HCT116 (cell line): ENCODE data around the gene GMCL1.

Experiments
- CBX3 ChIP-seq: IDR thresholded peaks from 2 replicates; pipeline ENCODE4 v1.6.1; 2012; ENCODE audit warnings: low read depth
- EZH2 ChIP-seq: fragments of 200-600 bp; sonication (generic); IDR thresholded peaks from 2 replicates; pipeline ENCODE4 v1.6.1; 2017; ENCODE audit warnings: antibody characterized with exemption, mixed run types
- EZH2phosphoT487 ChIP-seq: fragments of 200-600 bp; IDR thresholded peaks from 2 replicates; pipeline ENCODE4 v1.6.1; 2018; ENCODE audit warnings: antibody characterized with exemption, borderline replicate concordance
- JUND ChIP-seq: IDR thresholded peaks from 2 replicates; pipeline ENCODE4 v1.6.1; 2012
- POLR2A ChIP-seq: IDR thresholded peaks from 2 replicates; pipeline ENCODE4 v1.7.0; 2011; ENCODE audit warnings: borderline replicate concordance; ENCODE audit not compliant: insufficient read depth, insufficient read length; ENCODE audit errors: extremely low read depth
- RAD21 ChIP-seq: IDR thresholded peaks from 2 replicates; pipeline ENCODE4 v1.6.1; 2012; ENCODE audit warnings: low read depth, mild to moderate bottlenecking
- SIN3A ChIP-seq: IDR thresholded peaks from 2 replicates; pipeline ENCODE4 v1.6.1; 2012; ENCODE audit warnings: low read depth
- SRF ChIP-seq: IDR thresholded peaks from 2 replicates; pipeline ENCODE4 v1.6.1; 2012; ENCODE audit warnings: low read depth
- TF ChIP-seq, protein P1 (sequence below), 3 experiments: fragments of 200-600 bp in 1 of 3; sonication (generic) in 1 of 3; IDR thresholded peaks in 2 of 3; conservative IDR thresholded peaks in 1 of 3; 2 replicates each; pipeline ENCODE4 v1.5.1; 2012 to 2017; ENCODE audit warnings: low read depth in 2 of 3, low read length in 2 of 3, antibody characterized with exemption in 1 of 3, borderline replicate concordance in 1 of 3, control low read depth in 1 of 3, mild to moderate bottlenecking in 1 of 3, mixed read lengths in 1 of 3, mixed run types in 1 of 3, moderate library complexity in 1 of 3; ENCODE audit not compliant: insufficient read depth in 1 of 3
- TF ChIP-seq, protein P2 (sequence below): IDR thresholded peaks from 2 replicates; pipeline ENCODE4 v1.6.1; 2011; ENCODE audit warnings: mild to moderate bottlenecking, low read length, moderate library complexity; ENCODE audit not compliant: insufficient replicate concordance; ENCODE audit errors: extremely low read depth
- TF ChIP-seq, protein P3 (sequence below): IDR thresholded peaks from 2 replicates; pipeline ENCODE4 v1.6.1; 2012; ENCODE audit warnings: low read depth
- TF ChIP-seq, protein P4 (sequence below): IDR thresholded peaks from 2 replicates; pipeline ENCODE4 v1.6.1; 2012

DNA sequence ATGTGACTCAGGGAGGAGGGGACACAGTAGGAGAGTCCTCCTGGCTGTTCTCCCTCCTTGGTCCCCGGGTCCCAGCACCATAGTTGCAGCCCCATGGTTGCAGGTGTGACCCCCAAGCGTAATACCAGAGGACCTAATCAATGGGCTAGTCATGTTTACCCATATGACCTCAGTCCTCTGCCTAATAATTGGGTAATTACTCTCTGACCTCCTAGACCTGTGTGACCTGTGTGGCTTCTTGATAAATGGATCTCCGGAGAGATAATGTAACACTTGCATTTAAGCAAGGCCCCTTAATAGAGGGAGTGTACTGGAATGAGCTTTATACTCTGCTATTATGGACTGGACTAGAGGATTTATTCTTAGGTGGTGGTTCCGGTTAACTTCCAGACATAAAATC lies 32.2 kb upstream of the GMCL1 start:
- TF ChIP-seq, protein P1, sequence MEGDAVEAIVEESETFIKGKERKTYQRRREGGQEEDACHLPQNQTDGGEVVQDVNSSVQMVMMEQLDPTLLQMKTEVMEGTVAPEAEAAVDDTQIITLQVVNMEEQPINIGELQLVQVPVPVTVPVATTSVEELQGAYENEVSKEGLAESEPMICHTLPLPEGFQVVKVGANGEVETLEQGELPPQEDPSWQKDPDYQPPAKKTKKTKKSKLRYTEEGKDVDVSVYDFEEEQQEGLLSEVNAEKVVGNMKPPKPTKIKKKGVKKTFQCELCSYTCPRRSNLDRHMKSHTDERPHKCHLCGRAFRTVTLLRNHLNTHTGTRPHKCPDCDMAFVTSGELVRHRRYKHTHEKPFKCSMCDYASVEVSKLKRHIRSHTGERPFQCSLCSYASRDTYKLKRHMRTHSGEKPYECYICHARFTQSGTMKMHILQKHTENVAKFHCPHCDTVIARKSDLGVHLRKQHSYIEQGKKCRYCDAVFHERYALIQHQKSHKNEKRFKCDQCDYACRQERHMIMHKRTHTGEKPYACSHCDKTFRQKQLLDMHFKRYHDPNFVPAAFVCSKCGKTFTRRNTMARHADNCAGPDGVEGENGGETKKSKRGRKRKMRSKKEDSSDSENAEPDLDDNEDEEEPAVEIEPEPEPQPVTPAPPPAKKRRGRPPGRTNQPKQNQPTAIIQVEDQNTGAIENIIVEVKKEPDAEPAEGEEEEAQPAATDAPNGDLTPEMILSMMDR (IDR thresholded peaks at IDR 0.05 in 2 of 3, conservative IDR thresholded peaks at IDR 0.05 in 1 of 3; ENCODE audit: borderline replicate concordance in 1 of 3, insufficient read depth in 1 of 3, low read depth in 2 of 3, low read length in 2 of 3) = no peak
- TF ChIP-seq CBX3 = no peak
- no peak for TF ChIP-seq POLR2A
- no peak for TF ChIP-seq SIN3A
- TF ChIP-seq EZH2 = no peak
- no peak for TF ChIP-seq SRF
- TF ChIP-seq, protein P2, sequence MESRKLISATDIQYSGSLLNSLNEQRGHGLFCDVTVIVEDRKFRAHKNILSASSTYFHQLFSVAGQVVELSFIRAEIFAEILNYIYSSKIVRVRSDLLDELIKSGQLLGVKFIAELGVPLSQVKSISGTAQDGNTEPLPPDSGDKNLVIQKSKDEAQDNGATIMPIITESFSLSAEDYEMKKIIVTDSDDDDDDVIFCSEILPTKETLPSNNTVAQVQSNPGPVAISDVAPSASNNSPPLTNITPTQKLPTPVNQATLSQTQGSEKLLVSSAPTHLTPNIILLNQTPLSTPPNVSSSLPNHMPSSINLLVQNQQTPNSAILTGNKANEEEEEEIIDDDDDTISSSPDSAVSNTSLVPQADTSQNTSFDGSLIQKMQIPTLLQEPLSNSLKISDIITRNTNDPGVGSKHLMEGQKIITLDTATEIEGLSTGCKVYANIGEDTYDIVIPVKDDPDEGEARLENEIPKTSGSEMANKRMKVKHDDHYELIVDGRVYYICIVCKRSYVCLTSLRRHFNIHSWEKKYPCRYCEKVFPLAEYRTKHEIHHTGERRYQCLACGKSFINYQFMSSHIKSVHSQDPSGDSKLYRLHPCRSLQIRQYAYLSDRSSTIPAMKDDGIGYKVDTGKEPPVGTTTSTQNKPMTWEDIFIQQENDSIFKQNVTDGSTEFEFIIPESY = no peak
- TF ChIP-seq, protein P3, sequence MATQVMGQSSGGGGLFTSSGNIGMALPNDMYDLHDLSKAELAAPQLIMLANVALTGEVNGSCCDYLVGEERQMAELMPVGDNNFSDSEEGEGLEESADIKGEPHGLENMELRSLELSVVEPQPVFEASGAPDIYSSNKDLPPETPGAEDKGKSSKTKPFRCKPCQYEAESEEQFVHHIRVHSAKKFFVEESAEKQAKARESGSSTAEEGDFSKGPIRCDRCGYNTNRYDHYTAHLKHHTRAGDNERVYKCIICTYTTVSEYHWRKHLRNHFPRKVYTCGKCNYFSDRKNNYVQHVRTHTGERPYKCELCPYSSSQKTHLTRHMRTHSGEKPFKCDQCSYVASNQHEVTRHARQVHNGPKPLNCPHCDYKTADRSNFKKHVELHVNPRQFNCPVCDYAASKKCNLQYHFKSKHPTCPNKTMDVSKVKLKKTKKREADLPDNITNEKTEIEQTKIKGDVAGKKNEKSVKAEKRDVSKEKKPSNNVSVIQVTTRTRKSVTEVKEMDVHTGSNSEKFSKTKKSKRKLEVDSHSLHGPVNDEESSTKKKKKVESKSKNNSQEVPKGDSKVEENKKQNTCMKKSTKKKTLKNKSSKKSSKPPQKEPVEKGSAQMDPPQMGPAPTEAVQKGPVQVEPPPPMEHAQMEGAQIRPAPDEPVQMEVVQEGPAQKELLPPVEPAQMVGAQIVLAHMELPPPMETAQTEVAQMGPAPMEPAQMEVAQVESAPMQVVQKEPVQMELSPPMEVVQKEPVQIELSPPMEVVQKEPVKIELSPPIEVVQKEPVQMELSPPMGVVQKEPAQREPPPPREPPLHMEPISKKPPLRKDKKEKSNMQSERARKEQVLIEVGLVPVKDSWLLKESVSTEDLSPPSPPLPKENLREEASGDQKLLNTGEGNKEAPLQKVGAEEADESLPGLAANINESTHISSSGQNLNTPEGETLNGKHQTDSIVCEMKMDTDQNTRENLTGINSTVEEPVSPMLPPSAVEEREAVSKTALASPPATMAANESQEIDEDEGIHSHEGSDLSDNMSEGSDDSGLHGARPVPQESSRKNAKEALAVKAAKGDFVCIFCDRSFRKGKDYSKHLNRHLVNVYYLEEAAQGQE = no peak
- TF ChIP-seq, protein P4, sequence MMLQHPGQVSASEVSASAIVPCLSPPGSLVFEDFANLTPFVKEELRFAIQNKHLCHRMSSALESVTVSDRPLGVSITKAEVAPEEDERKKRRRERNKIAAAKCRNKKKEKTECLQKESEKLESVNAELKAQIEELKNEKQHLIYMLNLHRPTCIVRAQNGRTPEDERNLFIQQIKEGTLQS = no peak
- TF ChIP-seq JUND = no peak
- no peak for TF ChIP-seq EZH2phosphoT487
- TF ChIP-seq RAD21 = no peak
